Dedifferentiated amniotic fluid mesenchymal stem cell (primary cell): ENCODE measurements around the gene SMIM22.
"Not testable (repeated sequence)": the region's sequence is repeated elsewhere in the genome, so short reads cannot be mapped to it uniquely, and the experiment has no call there.

Source experiments
- DNase-seq: peaks from one replicate; pipeline ENCODE4 v3.0.0-alpha.2; 2016; ENCODE audit errors: extremely low spot score

Gene SMIM22

GRCh38 chr16:4768549-4769305 is 26.4 kb upstream of the SMIM22 start:
- peak; percentile 96 for DNase-seq

- DNase-seq = no peak
Observed at GRCh38 chr16:4769306-4769638, 25.9 kb upstream of the SMIM22 start.

GRCh38 chr16:4771646-4772045 is 23.5 kb upstream of the SMIM22 start:
- DNase-seq = no peak

GRCh38 chr16:4772351-4772750 is 22.8 kb upstream of the SMIM22 start:
- DNase-seq = no peak

- no peak for DNase-seq
Observed at GRCh38 chr16:4775005-4775404, 20.2 kb upstream of the SMIM22 start.

GRCh38 chr16:4776141-4776705 is 18.9 kb upstream of the SMIM22 start:
- DNase-seq = no peak

DNA sequence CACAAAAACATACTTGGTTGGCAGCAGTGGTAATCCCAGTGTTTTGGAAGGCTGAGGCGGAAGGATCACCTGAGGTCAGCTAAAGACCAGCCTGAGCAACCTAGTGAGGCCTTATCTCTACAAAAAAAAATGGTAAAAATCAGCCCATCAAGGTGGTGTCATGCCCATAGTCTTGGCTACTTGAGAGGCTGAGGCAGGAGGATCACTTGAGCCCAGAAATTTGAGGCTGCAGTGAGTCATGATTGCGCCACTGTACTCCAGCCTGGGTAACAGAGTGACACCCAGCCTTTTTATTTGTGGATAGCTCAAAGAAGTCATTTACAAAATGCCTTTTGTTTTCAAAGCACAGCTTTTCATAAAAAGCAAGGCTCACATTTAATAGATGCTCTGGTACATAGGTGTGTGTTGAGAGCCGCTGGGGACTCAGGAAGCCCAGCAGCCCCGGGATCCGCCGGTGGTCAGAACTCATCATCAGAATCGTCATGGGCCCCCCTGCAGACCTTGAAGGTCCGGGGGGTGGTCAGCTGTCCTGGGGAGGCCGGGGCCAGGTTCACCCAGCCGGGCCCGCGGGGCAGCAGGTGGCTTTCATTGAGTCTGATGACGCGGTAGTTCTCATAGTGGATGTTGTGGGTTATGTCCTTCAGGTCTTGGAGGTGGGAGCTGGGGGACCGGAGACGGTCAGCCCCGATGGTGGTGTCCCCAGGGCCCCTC is 17.7 kb upstream of the SMIM22 start:
- DNase-seq = no peak

GRCh38 chr16:4778050-4778392 is 17.1 kb upstream of the SMIM22 start:
- no peak for DNase-seq

DNA sequence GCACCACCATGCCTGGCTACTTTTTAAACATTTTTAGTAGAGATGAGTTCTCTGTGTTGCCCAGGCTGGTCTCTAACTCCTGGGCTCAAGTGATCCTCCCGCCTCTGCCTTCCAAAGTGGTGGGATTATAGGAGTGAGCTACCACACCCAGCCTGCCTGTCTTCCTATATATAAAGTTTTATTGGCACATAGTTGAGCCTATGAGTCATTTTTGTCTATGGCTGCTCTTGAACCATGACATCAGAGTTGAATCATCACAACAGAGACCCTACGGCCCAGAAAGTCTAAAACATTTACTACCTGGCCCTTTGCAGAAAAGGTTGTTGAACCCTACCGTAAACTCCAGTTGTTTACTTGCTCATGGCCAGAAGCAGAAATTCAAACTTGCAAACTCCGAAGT is 14.9 kb upstream of the SMIM22 start:
- DNase-seq = no peak

GRCh38 chr16:4783251-4783950 is 11.8 kb upstream of the SMIM22 start:
- DNase-seq = no peak

DNA sequence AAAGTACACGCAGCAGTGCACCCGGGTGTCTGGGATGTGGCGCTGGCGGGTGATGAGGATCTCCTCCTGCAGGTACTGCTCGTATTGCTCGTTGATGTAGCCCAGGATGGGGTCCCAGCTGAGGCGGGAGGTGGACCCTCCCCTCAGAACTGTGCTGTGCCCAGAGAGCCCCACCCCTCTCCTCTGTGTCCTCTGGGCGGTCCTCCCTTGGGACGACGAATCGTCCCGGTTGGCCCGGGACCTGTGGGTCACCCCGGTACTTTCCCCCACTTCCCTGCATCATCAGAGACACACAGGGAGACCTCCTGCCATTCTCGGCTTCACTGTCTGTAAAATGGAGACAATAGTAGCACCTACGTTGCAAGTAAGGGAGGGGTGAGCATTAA is 11.2 kb upstream of the SMIM22 start:
- no peak for DNase-seq

GRCh38 chr16:4784444-4784987 is 10.7 kb upstream of the SMIM22 start:
- not testable (repeated sequence) for DNase-seq

- DNase-seq = no peak
Observed at GRCh38 chr16:4785758-4786433, 9.3 kb upstream of the SMIM22 start.

GRCh38 chr16:4787068-4787467 is 8.1 kb upstream of the SMIM22 start:
- DNase-seq = no peak

GRCh38 chr16:4787627-4788482 is 7.3 kb upstream of the SMIM22 start, which contains the start of gene SEPTIN12:
Gene SEPTIN12 (minus strand): TSS chr16:4788345. CDS start chr16:4787645, 700 bp downstream.
- no peak for DNase-seq

DNA sequence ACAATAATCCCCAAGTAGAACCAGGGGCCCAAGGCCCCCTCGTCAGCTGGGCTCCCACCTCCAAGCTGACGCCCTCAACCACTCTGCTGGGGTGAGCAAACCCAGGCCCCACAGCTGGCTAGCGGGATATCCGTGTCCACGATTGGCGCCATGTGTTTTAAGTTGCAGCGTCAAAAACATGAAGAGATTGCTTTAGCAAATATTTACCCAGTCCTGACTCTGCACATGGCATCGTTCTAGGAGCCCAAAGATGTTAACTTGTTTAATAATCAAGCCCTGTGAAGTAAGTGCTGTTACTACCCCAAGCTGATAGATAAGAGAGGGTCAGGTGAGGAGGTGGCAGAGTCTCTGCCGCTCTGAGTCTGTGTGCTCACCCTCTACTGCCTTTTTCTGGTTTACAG is 6.7 kb upstream of the SMIM22 start:
- DNase-seq = no peak

GRCh38 chr16:4788910-4789309 is 6.3 kb upstream of the SMIM22 start:
- no peak for DNase-seq

DNA sequence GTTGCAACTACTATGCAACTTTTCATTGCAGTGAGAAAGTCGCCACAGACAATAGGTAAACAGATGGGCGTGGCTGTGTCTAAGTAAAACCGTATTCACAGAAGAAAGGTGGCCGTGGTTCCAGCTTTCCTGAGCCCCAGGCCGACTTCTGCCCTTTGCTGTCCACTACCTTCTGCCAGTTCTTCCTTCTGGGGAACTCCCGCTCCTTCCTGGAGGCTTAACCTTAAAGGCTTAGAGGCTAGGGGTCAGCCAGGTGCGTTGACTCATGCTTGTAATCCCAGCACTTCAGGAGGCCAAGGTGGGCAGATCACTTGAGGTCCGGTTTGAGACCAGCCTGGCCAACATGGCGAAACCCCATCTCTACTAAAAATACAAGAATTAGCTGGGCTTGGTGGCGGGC is 4.9 kb upstream of the SMIM22 start:
- DNase-seq = no peak

- no peak for DNase-seq
Observed at GRCh38 chr16:4790871-4791270, 4.3 kb upstream of the SMIM22 start.

- no peak for DNase-seq
Observed at GRCh38 chr16:4792951-4793513, 2.1 kb upstream of the SMIM22 start.
